OCI-LY3 (cell line): Measurements from ENCODE around the gene UTP15.

Source experiments
- H2AFZ ChIP-seq: fragments of 200-600, 300-600 bp; shearing (Covaris generic); 2 replicates; pipeline ENCODE4 v1.6.0; 2014; ENCODE audit warnings: antibody characterized with exemption, low read depth, low read length
- H3K27ac ChIP-seq: fragments of 200-600, 300-600 bp; sonication (generic); 2 replicates; pipeline ENCODE4 v1.5.1; 2014; ENCODE audit warnings: mild to moderate bottlenecking, low read length, moderate library complexity, mixed read lengths
- H3K27me3 ChIP-seq: fragments of 200-600, 300-600 bp; sonication (generic); 2 replicates; pipeline ENCODE4 v1.6.1; 2014; ENCODE audit warnings: low read depth, low read length, mixed read lengths
- H3K36me3 ChIP-seq: fragments of 200-600, 300-600 bp; sonication (generic); replicated peaks from 2 replicates; pipeline ENCODE3; 2014; ENCODE audit warnings: low read depth, low read length, mixed read lengths
- H3K4me1 ChIP-seq: fragments of 300-600, 200-600 bp; sonication (generic); 2 replicates; pipeline ENCODE4 v1.6.1; 2014; ENCODE audit warnings: low read length, mixed read lengths
- H3K4me2 ChIP-seq: fragments of 200-600, 300-600 bp; sonication (generic); 2 replicates; pipeline ENCODE4 v1.6.1; 2014; ENCODE audit warnings: low read length, mixed read lengths
- H3K4me3 ChIP-seq: fragments of 300-600, 200-600 bp; sonication (generic); 2 replicates; pipeline ENCODE4 v1.5.1; 2014; ENCODE audit warnings: antibody characterized with exemption, mild to moderate bottlenecking, low read length, moderate library complexity
- H3K79me2 ChIP-seq: fragments of 300-600, 200-600 bp; shearing (Covaris generic); 2 replicates; pipeline ENCODE4 v1.6.1; 2014; ENCODE audit warnings: mild to moderate bottlenecking, low read length, mixed read lengths
- H3K9ac ChIP-seq: fragments of 300-600, 200-600 bp; shearing (Covaris generic); 2 replicates; pipeline ENCODE4 v1.6.0; 2014; ENCODE audit warnings: mild to moderate bottlenecking, low read length, moderate library complexity
- H3K9me3 ChIP-seq: fragments of 200-600, 300-600 bp; shearing (Covaris generic); 2 replicates; pipeline ENCODE4 v1.6.1; 2014; ENCODE audit warnings: low read length, mixed read lengths; ENCODE audit not compliant: insufficient read depth
- H4K20me1 ChIP-seq: fragments of 200-600, 300-600 bp; sonication (generic); 2 replicates; pipeline ENCODE4 v1.6.1; 2016; ENCODE audit warnings: low read length, mixed read lengths; ENCODE audit not compliant: insufficient read depth
- EZH2phosphoT487 ChIP-seq: fragments of 200-600 bp; shearing (Covaris generic); IDR thresholded peaks from 2 replicates; pipeline ENCODE4 v1.6.1; 2018; ENCODE audit warnings: antibody characterized with exemption, mixed run types, low read depth
- TF ChIP-seq, protein P1 (sequence below): fragments of 200-600, 300-600 bp; sonication (generic); IDR thresholded peaks from 2 replicates; pipeline ENCODE4 v1.5.1; 2014; ENCODE audit warnings: antibody characterized with exemption, low read length, low read depth

UTP15 gene

DNA sequence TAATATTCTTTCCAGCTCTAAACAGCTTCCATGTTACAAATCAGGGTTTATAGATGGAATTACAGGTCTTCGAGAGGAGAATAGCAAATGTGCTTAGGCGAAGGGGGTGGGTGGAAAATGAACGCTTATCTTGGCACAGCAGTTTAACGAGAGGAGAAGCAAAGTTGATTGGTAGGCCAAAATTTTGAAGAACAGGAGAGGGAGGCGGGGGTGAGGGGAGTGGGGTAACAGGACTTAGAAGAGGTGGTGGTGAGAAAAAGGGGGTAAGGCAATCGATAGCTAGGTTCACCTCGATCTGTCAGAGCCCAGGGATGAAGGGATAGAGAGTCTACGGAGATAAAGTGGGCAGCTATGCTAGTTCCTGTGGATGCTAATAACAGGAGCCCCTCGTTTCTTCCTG, 868 bp upstream of the UTP15 start:
- peaks cover 49% of the 10 kb centered on the region for H3K79me2 ChIP-seq
- H3K9me3 ChIP-seq = no peaks in the 10 kb centered on the region
- peak overlapping the region; percentile 98 for H3K4me3 ChIP-seq
- peak overlapping the region; percentile 78 for H3K9ac ChIP-seq
- peaks cover 6% of the 10 kb centered on the region for H3K36me3 ChIP-seq
- H2AFZ ChIP-seq = peak overlapping the region; percentile 89
- H3K4me1 ChIP-seq = peaks cover 18% of the 10 kb centered on the region
- peak overlapping the region; percentile 53 for H3K27ac ChIP-seq
- no peaks in the 10 kb centered on the region for H3K27me3 ChIP-seq
- TF ChIP-seq, protein P1, sequence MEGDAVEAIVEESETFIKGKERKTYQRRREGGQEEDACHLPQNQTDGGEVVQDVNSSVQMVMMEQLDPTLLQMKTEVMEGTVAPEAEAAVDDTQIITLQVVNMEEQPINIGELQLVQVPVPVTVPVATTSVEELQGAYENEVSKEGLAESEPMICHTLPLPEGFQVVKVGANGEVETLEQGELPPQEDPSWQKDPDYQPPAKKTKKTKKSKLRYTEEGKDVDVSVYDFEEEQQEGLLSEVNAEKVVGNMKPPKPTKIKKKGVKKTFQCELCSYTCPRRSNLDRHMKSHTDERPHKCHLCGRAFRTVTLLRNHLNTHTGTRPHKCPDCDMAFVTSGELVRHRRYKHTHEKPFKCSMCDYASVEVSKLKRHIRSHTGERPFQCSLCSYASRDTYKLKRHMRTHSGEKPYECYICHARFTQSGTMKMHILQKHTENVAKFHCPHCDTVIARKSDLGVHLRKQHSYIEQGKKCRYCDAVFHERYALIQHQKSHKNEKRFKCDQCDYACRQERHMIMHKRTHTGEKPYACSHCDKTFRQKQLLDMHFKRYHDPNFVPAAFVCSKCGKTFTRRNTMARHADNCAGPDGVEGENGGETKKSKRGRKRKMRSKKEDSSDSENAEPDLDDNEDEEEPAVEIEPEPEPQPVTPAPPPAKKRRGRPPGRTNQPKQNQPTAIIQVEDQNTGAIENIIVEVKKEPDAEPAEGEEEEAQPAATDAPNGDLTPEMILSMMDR = no peak
- TF ChIP-seq EZH2phosphoT487 = no peak
- H3K4me2 ChIP-seq = peak overlapping the region; percentile 87
- H4K20me1 ChIP-seq = no peaks in the 10 kb centered on the region

DNA sequence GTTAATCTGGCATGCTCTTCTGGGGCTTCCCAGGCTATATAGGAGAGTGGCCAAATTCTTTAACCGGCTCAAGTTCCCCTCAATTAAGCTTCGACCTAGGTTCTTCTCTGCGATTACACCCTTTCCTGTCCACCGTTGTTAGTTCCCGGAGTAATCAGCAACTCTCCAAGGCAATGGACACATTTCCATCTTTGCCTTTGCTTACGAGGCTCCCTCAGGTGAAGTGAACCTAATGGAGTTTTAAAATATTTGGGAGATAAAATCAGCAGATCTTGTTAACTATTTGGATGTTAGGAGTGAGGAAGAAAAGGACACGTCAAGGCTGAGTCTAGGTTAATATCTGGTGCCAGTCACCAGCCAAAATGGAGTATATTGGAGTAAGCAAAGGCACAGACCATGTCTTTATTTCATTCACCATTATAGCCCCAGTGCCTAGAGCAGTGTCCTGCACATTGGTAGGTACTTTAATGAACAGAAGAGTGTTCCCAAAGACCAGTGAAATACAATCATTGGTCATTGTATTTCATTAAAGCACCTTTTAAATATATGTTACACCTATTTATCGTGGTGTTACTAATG, 515 bp downstream of the UTP15 start:
- Histone ChIP-seq H3K4me3 (peak overlapping the region; percentile 98), H4K20me1 (no peaks in the 10 kb centered on the region), H3K36me3 (peaks cover 5% of the 10 kb centered on the region), H3K9me3 (no peaks in the 10 kb centered on the region), H3K27me3 (no peaks in the 10 kb centered on the region), H3K4me1 (peaks cover 18% of the 10 kb centered on the region), H3K9ac (peak overlapping the region; percentile 78), H2AFZ (peak overlapping the region; percentile 75; the same call in 1 of the 2 replicates), H3K27ac (peak overlapping the region; percentile 7; the same call in 1 of the 2 replicates), H3K4me2 (peak overlapping the region; percentile 91), H3K79me2 (peaks cover 49% of the 10 kb centered on the region)
- TF ChIP-seq, protein P1 = no peak
- no peak for TF ChIP-seq EZH2phosphoT487

DNA sequence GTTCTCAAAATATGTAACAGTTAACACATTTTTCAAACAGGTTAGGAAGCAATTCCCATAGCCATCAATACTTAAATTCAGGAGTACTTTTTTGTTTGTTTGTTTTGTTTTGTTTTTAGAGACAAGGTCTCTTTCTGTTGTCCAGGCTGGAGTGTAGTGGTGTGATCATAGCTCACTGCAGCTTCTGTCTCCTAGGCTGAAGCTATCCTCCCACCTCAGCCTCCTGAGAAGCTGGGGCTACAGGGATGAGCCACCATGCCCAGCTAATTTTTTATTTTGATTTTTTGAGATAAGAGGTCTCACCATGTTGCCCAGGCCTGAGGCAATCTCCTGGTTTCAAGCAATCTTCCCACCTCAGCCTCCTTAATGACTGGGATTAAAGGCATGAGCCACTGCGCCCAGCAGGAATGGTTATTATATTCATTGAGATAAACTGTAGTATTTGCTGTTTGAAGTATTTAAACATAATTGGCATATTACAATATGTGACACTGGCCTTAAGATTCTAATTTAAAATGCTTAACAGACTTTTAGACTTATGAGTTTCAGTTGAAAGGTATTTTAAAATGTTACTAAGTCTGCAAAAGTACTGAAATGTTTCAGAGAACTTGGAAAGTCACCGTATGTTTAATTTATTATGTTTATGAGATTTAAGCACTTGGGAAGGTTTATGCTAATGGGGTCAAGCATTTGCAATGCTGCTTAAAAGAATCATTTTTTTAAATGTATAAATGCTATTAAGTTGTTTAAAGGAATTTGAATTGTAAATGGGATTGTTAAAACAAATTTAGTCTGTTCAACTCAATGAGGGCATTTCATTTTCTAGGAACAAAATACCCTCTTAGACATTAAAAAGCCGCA, 17.0 kb downstream of the UTP15 start:
- H3K9ac ChIP-seq = no peak overlapping the region
- H3K27ac ChIP-seq = no peak overlapping the region
- H3K4me1 ChIP-seq = no peaks in the 10 kb centered on the region; the same call in 1 of the 2 replicates
- TF ChIP-seq EZH2phosphoT487 = no peak
- TF ChIP-seq, protein P1 = no peak
- no peaks in the 10 kb centered on the region for H3K79me2 ChIP-seq
- H3K9me3 ChIP-seq = no peaks in the 10 kb centered on the region
- H3K4me3 ChIP-seq = no peak overlapping the region
- no peaks in the 10 kb centered on the region for H4K20me1 ChIP-seq
- H2AFZ ChIP-seq = no peak overlapping the region
- no peaks in the 10 kb centered on the region for H3K27me3 ChIP-seq
- peaks cover 12% of the 10 kb centered on the region for H3K36me3 ChIP-seq
- no peak overlapping the region for H3K4me2 ChIP-seq

DNA sequence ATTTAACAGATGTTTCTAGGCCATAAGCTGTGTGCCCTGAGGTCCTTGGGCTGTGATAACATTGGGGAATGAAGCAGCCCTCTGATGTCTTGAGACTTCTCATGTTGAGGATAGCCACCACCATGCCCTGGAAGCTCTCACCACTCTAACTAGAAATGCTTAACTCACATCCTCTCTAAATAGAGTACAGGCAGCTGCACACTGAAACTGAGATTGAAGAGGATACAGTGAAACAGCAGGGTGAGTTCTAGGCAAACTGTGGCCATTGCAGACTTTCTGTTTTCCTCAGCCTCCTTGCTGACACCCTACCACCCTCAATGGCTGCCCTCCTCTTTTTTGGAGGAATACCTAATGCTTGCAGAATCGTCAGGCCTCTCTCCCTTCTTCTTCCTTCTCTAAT, 22.4 kb downstream of the UTP15 start:
- TF ChIP-seq, protein P1 = no peak
- no peak for TF ChIP-seq EZH2phosphoT487

More for the DNA sequence above, 22.4 kb downstream of the UTP15 start:
- Histone ChIP-seq H3K36me3 (no peaks in the 10 kb centered on the region), H3K4me1 (peaks cover 5% of the 10 kb centered on the region), H3K9ac (no peak overlapping the region), H3K4me3 (no peak overlapping the region), H3K27ac (no peak overlapping the region), H3K79me2 (no peaks in the 10 kb centered on the region), H3K27me3 (no peaks in the 10 kb centered on the region), H2AFZ (no peak overlapping the region), H3K4me2 (no peak overlapping the region), H4K20me1 (no peaks in the 10 kb centered on the region), H3K9me3 (no peaks in the 10 kb centered on the region)
